Hepatocyte (in vitro differentiated cells): Measurements from ENCODE around the gene KCTD19. TPM values are rescaled to one million over a fixed set of nuclear protein-coding genes. Genes with fewer than 3 reads are reported as not detected.

ENCODE experiments used
- DNase-seq: peaks from one replicate; pipeline ENCODE4 v3.0.0-alpha.2; 2016; ENCODE audit warnings: low spot score
- H2AFZ ChIP-seq: fragments of 200-600 bp; sonication (generic); 2 replicates; pipeline ENCODE4 v1.6.0; 2016; ENCODE audit warnings: antibody characterized with exemption, mild to moderate bottlenecking
- H3K27ac ChIP-seq: fragments of 200-600 bp; sonication (generic); 2 replicates; pipeline ENCODE4 v1.5.1; 2016; ENCODE audit warnings: mild to moderate bottlenecking
- H3K27me3 ChIP-seq: fragments of 200-600 bp; sonication (generic); 2 replicates; pipeline ENCODE4 v1.6.1; 2016
- H3K36me3 ChIP-seq: fragments of 200-600 bp; sonication (generic); replicated peaks from 2 replicates; pipeline ENCODE4 v1.5.1; 2016; ENCODE audit warnings: low read depth; ENCODE audit not compliant: insufficient read depth
- H3K4me1 ChIP-seq: fragments of 200-600 bp; sonication (generic); 2 replicates; pipeline ENCODE4 v1.5.1; 2016; ENCODE audit warnings: mild to moderate bottlenecking, moderate library complexity; ENCODE audit not compliant: insufficient read depth
- H3K4me2 ChIP-seq: fragments of 200-600 bp; sonication (generic); 2 replicates; pipeline ENCODE4 v1.6.0; 2016
- H3K4me3 ChIP-seq: fragments of 200-600 bp; sonication (generic); 2 replicates; pipeline ENCODE4 v1.5.1; 2016; ENCODE audit warnings: mild to moderate bottlenecking
- H3K79me2 ChIP-seq: fragments of 200-600 bp; sonication (generic); 2 replicates; pipeline ENCODE4 v1.6.0; 2017; ENCODE audit warnings: mild to moderate bottlenecking
- H3K9me2 ChIP-seq: fragments of 200-600 bp; sonication (generic); replicated peaks from 2 replicates; pipeline ENCODE4 v1.6.0; 2017; ENCODE audit warnings: mild to moderate bottlenecking; ENCODE audit not compliant: insufficient read depth
- H3K9me3 ChIP-seq: fragments of 200-600 bp; sonication (generic); 2 replicates; pipeline ENCODE4 v1.5.1; 2016; ENCODE audit warnings: low read depth, mild to moderate bottlenecking
- H4K20me1 ChIP-seq: fragments of 200-600 bp; sonication (generic); 2 replicates; pipeline ENCODE4 v1.6.0; 2016; ENCODE audit warnings: mild to moderate bottlenecking; ENCODE audit not compliant: insufficient read depth, poor library complexity, severe bottlenecking
- CTCF ChIP-seq: fragments of 200-600 bp; sonication (generic); IDR thresholded peaks from 2 replicates; pipeline ENCODE4 v1.5.1; 2016; ENCODE audit warnings: antibody characterized with exemption, mild to moderate bottlenecking; ENCODE audit not compliant: poor library complexity
- EZH2 ChIP-seq: fragments of 200-600 bp; sonication (generic); IDR thresholded peaks from 2 replicates; pipeline ENCODE4 v1.6.1; 2016; ENCODE audit warnings: antibody characterized with exemption, mild to moderate bottlenecking, borderline replicate concordance
- EZH2phosphoT487 ChIP-seq: fragments of 200-600 bp; sonication (generic); IDR thresholded peaks from one replicate; pipeline ENCODE4 v1.6.1; 2018; ENCODE audit warnings: antibody characterized with exemption, mild to moderate bottlenecking, low read depth, moderate library complexity; ENCODE audit not compliant: unreplicated experiment, severe bottlenecking
- WGBS: methylation state at CpG from one replicate; pipeline ENCODE4 v1.1.6; 2016; ENCODE audit warnings: low lambda C conversion rate; ENCODE audit errors: missing lambda C conversion rate; 5-methylcytosine and 5-hydroxymethylcytosine counted together
- polyA plus RNA-seq: library from polyadenylated mRNA; unstranded; fragments of >200 nt; fragmentation: Nextera tagmentation; extraction: Ambion mirVana; gene quantifications from 2 replicates; pipeline ENCODE4 v1.2.1, GENCODE V29; 2016
- total RNA-seq: library from RNA; depleted of rRNA; stranded (reverse); fragments of >200 nt; gene quantifications from 2 replicates; pipeline ENCODE4 v1.2.3, GENCODE V29; 2014

KCTD19 gene
- total and polyA plus RNA-seq, 2 experiments from 2014 or later, result not detected

GRCh38 chr16:67287960-67288359 lies 38.6 kb downstream of the KCTD19 start:
- Histone ChIP-seq H3K27me3 (no peaks in the 10 kb centered on the region), H3K4me2 (no peak overlapping the region), H4K20me1 (no peaks in the 10 kb centered on the region), H3K4me1 (no peaks in the 10 kb centered on the region), H3K36me3 (no peaks in the 10 kb centered on the region), H3K79me2 (no peaks in the 10 kb centered on the region), H3K27ac (no peak overlapping the region), H3K4me3 (no peak overlapping the region), H3K9me2 (no peaks in the 10 kb centered on the region), H3K9me3 (no peaks in the 10 kb centered on the region), H2AFZ (no peak overlapping the region)
- 97% methylated on average over 14 of the region's 14 CpGs for WGBS
- DNase-seq, result no peak
- no peak for TF ChIP-seq CTCF
- no peak for TF ChIP-seq EZH2
- TF ChIP-seq EZH2phosphoT487, result no peak

- Histone ChIP-seq H3K9me3 (no peaks in the 10 kb centered on the region), H3K4me2 (no peak overlapping the region), H3K27ac (no peak overlapping the region), H2AFZ (no peak overlapping the region), H3K36me3 (no peaks in the 10 kb centered on the region), H3K9me2 (no peaks in the 10 kb centered on the region), H4K20me1 (no peaks in the 10 kb centered on the region), H3K27me3 (no peaks in the 10 kb centered on the region), H3K79me2 (no peaks in the 10 kb centered on the region), H3K4me3 (no peak overlapping the region), H3K4me1 (no peaks in the 10 kb centered on the region)
- TF ChIP-seq EZH2phosphoT487 (no peak), EZH2 (no peak), CTCF (no peak)
- 93% methylated on average over 19 of the region's 28 CpGs for WGBS
- no peak for DNase-seq
These were observed 39.9 kb downstream of the KCTD19 start for GRCh38 chr16:67286441-67287235.

GRCh38 chr16:67284699-67285646 lies 41.6 kb downstream of the KCTD19 start:
- WGBS, result 76% methylated on average over 28 of the region's 34 CpGs
- Histone ChIP-seq H3K9me3 (no peaks in the 10 kb centered on the region), H3K4me3 (no peak overlapping the region), H3K27me3 (no peaks in the 10 kb centered on the region), H3K27ac (no peak overlapping the region), H3K36me3 (no peaks in the 10 kb centered on the region), H3K79me2 (no peaks in the 10 kb centered on the region), H2AFZ (no peak overlapping the region), H3K9me2 (no peaks in the 10 kb centered on the region), H4K20me1 (no peaks in the 10 kb centered on the region), H3K4me1 (no peaks in the 10 kb centered on the region), H3K4me2 (no peak overlapping the region)
- no peak for TF ChIP-seq EZH2phosphoT487
- TF ChIP-seq CTCF, result peak; percentile 46
- peak; percentile 66 for DNase-seq
